ENCODE data around the gene FGGY.

- TF ChIP-seq CTCF (IDR thresholded peaks at IDR 0.05): no peak
- no peak for TF ChIP-seq EZH2 (IDR thresholded peaks at IDR 0.05)
Observed at GRCh38 chr1:59396387-59396786, 99.5 kb downstream of the FGGY start.

Measured in neural progenitor cell (in vitro differentiated cells).